Lower leg skin (tissue), 3 donors: ENCODE data around the gene GPN2.

ENCODE experiments used
- CTCF ChIP-seq, 3 donors: fragments of 450-650 bp; IDR thresholded peaks; one replicate each; pipeline ENCODE4 v1.5.1; 2016; ENCODE audit warnings: antibody characterized with exemption in 3 of 3, mild to moderate bottlenecking in 3 of 3, moderate library complexity in 2 of 3
- POLR2A ChIP-seq, 2 donors: fragments of 450-650 bp; IDR thresholded peaks; one replicate each; pipeline ENCODE4 v1.6.1; 2016 to 2017; ENCODE audit warnings: antibody characterized with exemption in 2 of 2, mild to moderate bottlenecking in 1 of 2, moderate library complexity in 1 of 2

GRCh38 chr1:26858891-26859640 is 31.0 kb downstream of the GPN2 start:
- no peak for TF ChIP-seq CTCF (IDR thresholded peaks at IDR 0.05)
- TF ChIP-seq POLR2A (IDR thresholded peaks at IDR 0.05): no peak
